Peyer's patch (tissue), 4 donors: Measurements from ENCODE around the gene HPSE.

Source experiments
- CTCF ChIP-seq, 6 experiments: fragments of 450-650 bp in 4 of 6; fragments of 200-600 bp in 2 of 6; sonication (generic) in 1 of 6; IDR thresholded peaks; one replicate each; pipeline ENCODE4 v1.5.1; 2017 to 2019; ENCODE audit warnings: antibody characterized with exemption in 6 of 6, mild to moderate bottlenecking in 3 of 6, moderate library complexity in 1 of 6
- POLR2A ChIP-seq, 2 donors: fragments of 450-650 bp; IDR thresholded peaks; one replicate each; pipeline ENCODE4 v1.5.1; 2017; ENCODE audit warnings: antibody characterized with exemption in 2 of 2, mild to moderate bottlenecking in 2 of 2, moderate library complexity in 2 of 2

- no peak for TF ChIP-seq POLR2A (IDR thresholded peaks at IDR 0.05)
- no peak for TF ChIP-seq CTCF (IDR thresholded peaks at IDR 0.05)
These were observed 1.1 kb upstream of the HPSE start for GRCh38 chr4:83335701-83336100.
